A673 (cell line): Measurements from ENCODE around the gene ALDH16A1. TPM values are rescaled to one million over a fixed set of nuclear protein-coding genes. Genes with fewer than 3 reads are reported as not detected.
A peak's percentile ranks its signal among the peaks of the same experiment; 100 is the strongest.

Source experiments
- BruUV-seq: library from RNA; stranded (reverse); fragments of 400-500 nt; replicated peaks from 2 replicates; lab custom pipeline; 2021; lab: Mats Ljungman, UMichigan
- CTCF ChIA-PET: fragments of 300-600 bp; sonication (Branson Sonifier 250); formaldehyde crosslinking; loops from one replicate; lab custom pipeline; 2022; ENCODE audit warnings: antibody characterized with exemption; lab: Charles Lee
- POLR2A ChIA-PET: fragments of 300-600 bp; sonication (Branson Sonifier 250); formaldehyde crosslinking; loops from one replicate; lab custom pipeline; 2022; ENCODE audit warnings: antibody characterized with exemption; ENCODE audit not compliant: low non-redundant PET; lab: Charles Lee
- DNase-seq: peaks from one replicate; pipeline ENCODE4 v3.0.0-alpha.2; 2015; ENCODE audit warnings: low spot score
- H3K27ac ChIP-seq: fragments of 200-600 bp; sonication (generic); 2 replicates; pipeline ENCODE4 v1.5.1; 2016; ENCODE audit warnings: mixed run types, low read depth, mild to moderate bottlenecking, mixed read lengths, antibody characterized with exemption, low read length; ENCODE audit not compliant: poor library complexity, severe bottlenecking
- H3K27me3 ChIP-seq: fragments of 200-600 bp; sonication (generic); replicated peaks from 2 replicates; pipeline ENCODE4 v1.6.1; 2017; ENCODE audit warnings: mixed run types, low read depth, mild to moderate bottlenecking, mixed read lengths, antibody characterized with exemption, low read length; ENCODE audit not compliant: insufficient read depth, poor library complexity
- H3K36me3 ChIP-seq: fragments of 200-600 bp; sonication (generic); 2 replicates; pipeline ENCODE4 v1.6.1; 2016; ENCODE audit warnings: mixed run types, mild to moderate bottlenecking, mixed read lengths, antibody characterized with exemption, low read length; ENCODE audit not compliant: insufficient read depth, poor library complexity, severe bottlenecking
- H3K4me1 ChIP-seq: fragments of 200-600 bp; sonication (generic); 2 replicates; pipeline ENCODE4 v1.6.1; 2017; ENCODE audit warnings: mixed run types, mild to moderate bottlenecking, mixed read lengths, antibody characterized with exemption, low read length; ENCODE audit not compliant: insufficient read depth, poor library complexity, severe bottlenecking
- H3K4me3 ChIP-seq: fragments of 200-600 bp; sonication (generic); 2 replicates; pipeline ENCODE4 v1.5.1; 2016; ENCODE audit warnings: low read depth, mixed run types, mild to moderate bottlenecking, mixed read lengths, low read length; ENCODE audit not compliant: poor library complexity, severe bottlenecking
- H3K9me3 ChIP-seq: fragments of 200-600 bp; sonication (generic); 2 replicates; pipeline ENCODE4 v1.6.1; 2016; ENCODE audit warnings: mixed run types, low read depth, mild to moderate bottlenecking, mixed read lengths, antibody characterized with exemption, low read length; ENCODE audit not compliant: poor library complexity, severe bottlenecking
- CTCF ChIP-seq: fragments of 300-800, 200-600 bp; sonication (generic); conservative IDR thresholded peaks from 2 replicates; pipeline ENCODE4 v1.5.1; 2017; ENCODE audit warnings: low read depth, mild to moderate bottlenecking, antibody characterized with exemption, low read length, moderate library complexity, mixed read lengths
- EZH2 ChIP-seq: fragments of 200-600 bp; sonication (generic); IDR thresholded peaks from 2 replicates; pipeline ENCODE4 v1.6.1; 2017; ENCODE audit warnings: borderline replicate concordance, low read depth, mild to moderate bottlenecking, mixed read lengths, antibody characterized with exemption, low read length; ENCODE audit not compliant: poor library complexity, severe bottlenecking
- intact Hi-C: fragments of 100-400 bp; cut with micrococcal nuclease; formaldehyde crosslinking; loops from one replicate; pipeline ENCODE4 v1.10.0; 2022; ENCODE audit not compliant: unreplicated experiment
- total RNA-seq: library from RNA; stranded (reverse); gene quantifications from 2 replicates; pipeline ENCODE4 v1.2.3, GENCODE V29; 2021

Gene ALDH16A1
- total RNA-seq, 1 experiment from 2014 or later = 23.2 TPM

GRCh38 chr19:49468746-49469447, 15.9 kb downstream of the ALDH16A1 start:
- DNase-seq = peak; percentile 94
- H3K27me3 ChIP-seq = no peaks in the 10 kb centered on the region
- intact Hi-C loops = no loop called here
- H3K9me3 ChIP-seq = no peaks in the 10 kb centered on the region
- CTCF ChIA-PET = interaction anchor here (0.5 kb wide), 1 partner anchor 93 kb away, joined by 3 read pairs; no protein-coding TSS in a partner anchor
- no peak for TF ChIP-seq CTCF
- no peak for TF ChIP-seq EZH2
- H3K36me3 ChIP-seq = no peaks in the 10 kb centered on the region
- no TSS peak for BruUV-seq
- POLR2A ChIA-PET = no interaction called here
- peaks cover 8% of the 10 kb centered on the region for H3K4me1 ChIP-seq
- no peak overlapping the region for H3K27ac ChIP-seq
- H3K4me3 ChIP-seq = no peak overlapping the region

GRCh38 chr19:49469828-49470614, 17.0 kb downstream of the ALDH16A1 start:
- Histone ChIP-seq H3K27me3 (no peaks in the 10 kb centered on the region), H3K27ac (no peak overlapping the region), H3K9me3 (no peaks in the 10 kb centered on the region), H3K36me3 (no peaks in the 10 kb centered on the region), H3K4me3 (no peak overlapping the region), H3K4me1 (peaks cover 15% of the 10 kb centered on the region)
- intact Hi-C loops = no loop called here
- POLR2A ChIA-PET = no interaction called here
- CTCF ChIA-PET = interaction anchor here (0.6 kb wide), 2 partner anchors 21 to 40 kb away, joined by 3 to 4 read pairs; no protein-coding TSS in a partner anchor
- no peak for DNase-seq
- TF ChIP-seq CTCF (peak; percentile 37), EZH2 (no peak)
- no TSS peak for BruUV-seq

- Histone ChIP-seq H3K36me3 (no peaks in the 10 kb centered on the region), H3K4me3 (no peak overlapping the region), H3K27me3 (no peaks in the 10 kb centered on the region), H3K9me3 (no peaks in the 10 kb centered on the region), H3K27ac (no peak overlapping the region), H3K4me1 (peaks cover 15% of the 10 kb centered on the region)
- POLR2A ChIA-PET = no interaction called here
- BruUV-seq = no TSS peak
- CTCF ChIA-PET = interaction anchor here (0.6 kb wide), 1 partner anchor 20 kb away, joined by 4 read pairs; no protein-coding TSS in a partner anchor
- intact Hi-C loops = no loop called here
- DNase-seq = no peak
- TF ChIP-seq CTCF (no peak), EZH2 (no peak)
These were observed 17.6 kb downstream of the ALDH16A1 start for GRCh38 chr19:49470615-49470978.
